T-helper 2 cell treated with Interferon-gamma antibody and Interleukin-4, amounts not matched to agents 100 ng/mL and 5 ng/mL, for 36 hours (primary cell): Measurements from ENCODE around the gene MTMR2. TPM values are rescaled to one million over a fixed set of nuclear protein-coding genes. Genes with fewer than 3 reads are reported as not detected.

Experiments used
- intact Hi-C: fragments of 100-400 bp; cut with micrococcal nuclease; formaldehyde crosslinking; loops from one replicate; pipeline ENCODE4 v1.15.1; 2023
- total RNA-seq: library from RNA; stranded (reverse); gene quantifications from 2 replicates; pipeline ENCODE4 v1.2.3, GENCODE V29; 2022

The MTMR2 gene
- total RNA-seq, 1 donor from 2014 or later: 20.1 TPM

- intact Hi-C loops: loop anchor here (1.0 to 5.0 kb wide), 8 partner anchors 227 to 1247 kb away; partner anchors contain the start of genes ENDOD1 and FUT4
Observed at GRCh38 chr11:95788921-95789505, 134.9 kb downstream of the MTMR2 start.

Other genes with a start within 250 kb of the MTMR2 start
- gene FAM76B, start 134.3 kb downstream of the MTMR2 start, total RNA-seq: 46.4 and 50.7 TPM in 2 replicates
- gene CEP57, start 133.6 kb downstream of the MTMR2 start, total RNA-seq: 83.1 and 83.2 TPM in 2 replicates